Mucosa of stomach (tissue), 1 donor: ENCODE results near the gene CDKN1A.

Source experiments
- H3K27me3 ChIP-seq: one replicate; pipeline ENCODE4 v1.7.0; 2013; ENCODE audit warnings: mild to moderate bottlenecking, low read length; ENCODE audit not compliant: control insufficient read depth, insufficient read depth
- H3K36me3 ChIP-seq: one replicate; pipeline ENCODE4 v1.7.0; 2013; ENCODE audit warnings: low read length; ENCODE audit not compliant: control insufficient read depth, insufficient read depth
- H3K4me1 ChIP-seq: one replicate; pipeline ENCODE4 v1.7.0; 2013; ENCODE audit warnings: mild to moderate bottlenecking, low read length; ENCODE audit not compliant: control insufficient read depth, insufficient read depth
- H3K4me3 ChIP-seq: one replicate; pipeline ENCODE4 v1.7.0; 2013; ENCODE audit warnings: low read length
- H3K9ac ChIP-seq: one replicate; pipeline ENCODE4 v1.7.0; 2013; ENCODE audit warnings: mild to moderate bottlenecking, low read length, moderate library complexity
- H3K9me3 ChIP-seq: one replicate; pipeline ENCODE4 v1.7.0; 2013; ENCODE audit warnings: mild to moderate bottlenecking, low read length, moderate library complexity; ENCODE audit not compliant: control insufficient read depth
- donor health status: Pancreatic carcinoma.

The CDKN1A gene

DNA sequence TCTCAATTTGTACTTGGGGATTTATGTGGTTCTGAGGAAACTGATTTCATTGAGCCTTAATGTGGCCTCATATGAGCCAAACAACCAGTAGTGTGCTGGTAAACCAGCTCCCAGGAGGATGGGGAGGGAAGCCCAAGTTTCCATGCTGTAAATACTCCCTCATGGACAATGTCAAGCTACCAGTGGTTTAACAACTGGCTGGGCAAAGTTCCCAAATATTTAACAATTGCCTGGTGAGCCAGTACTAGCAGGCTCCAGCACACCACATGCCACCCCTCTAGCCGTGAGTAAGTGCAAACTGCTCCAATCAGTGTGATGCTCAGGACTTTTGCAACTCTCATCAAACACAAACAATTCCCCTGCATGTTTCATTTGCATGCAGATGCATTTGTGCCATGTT is 19.2 kb upstream of the CDKN1A start:
- Histone ChIP-seq H3K4me3 (no peak overlapping the region), H3K9ac (no peak overlapping the region), H3K36me3 (no peaks in the 10 kb centered on the region), H3K27me3 (peaks cover 4% of the 10 kb centered on the region), H3K9me3 (no peaks in the 10 kb centered on the region), H3K4me1 (peaks cover 22% of the 10 kb centered on the region)

DNA sequence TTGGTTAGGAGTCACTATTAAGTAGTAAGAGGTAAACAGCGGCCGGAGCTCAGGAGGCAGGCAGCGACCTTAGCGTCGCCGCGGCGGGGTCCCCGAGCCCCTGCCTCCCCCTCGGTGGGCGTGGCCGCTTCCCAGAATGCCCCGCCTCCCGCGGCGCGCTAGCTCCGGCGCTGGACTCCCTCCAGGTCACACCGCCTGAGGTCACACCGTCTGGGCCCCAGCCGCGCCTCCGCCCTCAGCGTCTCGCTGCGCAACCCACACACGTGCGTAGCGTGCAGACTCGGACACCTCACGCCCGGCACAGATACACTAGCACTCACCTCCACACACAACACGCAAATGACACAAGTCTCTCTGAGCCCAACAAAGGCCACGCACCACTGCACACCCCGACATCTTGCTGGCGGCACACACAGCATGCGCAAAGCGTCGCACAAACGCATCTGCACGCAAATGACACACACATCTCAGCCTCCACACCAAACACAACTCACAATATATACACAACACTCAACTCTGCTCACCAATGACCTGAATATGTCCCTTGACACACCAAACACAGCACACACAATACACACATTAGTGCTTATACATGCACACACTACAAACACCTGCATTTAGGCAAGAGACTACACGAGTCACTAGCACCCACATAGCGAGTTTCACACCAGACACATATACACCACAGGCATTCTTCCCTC is 17.6 kb upstream of the CDKN1A start:
- no peak overlapping the region for H3K9ac ChIP-seq
- peaks cover 22% of the 10 kb centered on the region for H3K4me1 ChIP-seq
- H3K27me3 ChIP-seq, result peaks cover 4% of the 10 kb centered on the region
- no peak overlapping the region for H3K4me3 ChIP-seq
- H3K9me3 ChIP-seq, result no peaks in the 10 kb centered on the region
- no peaks in the 10 kb centered on the region for H3K36me3 ChIP-seq

DNA sequence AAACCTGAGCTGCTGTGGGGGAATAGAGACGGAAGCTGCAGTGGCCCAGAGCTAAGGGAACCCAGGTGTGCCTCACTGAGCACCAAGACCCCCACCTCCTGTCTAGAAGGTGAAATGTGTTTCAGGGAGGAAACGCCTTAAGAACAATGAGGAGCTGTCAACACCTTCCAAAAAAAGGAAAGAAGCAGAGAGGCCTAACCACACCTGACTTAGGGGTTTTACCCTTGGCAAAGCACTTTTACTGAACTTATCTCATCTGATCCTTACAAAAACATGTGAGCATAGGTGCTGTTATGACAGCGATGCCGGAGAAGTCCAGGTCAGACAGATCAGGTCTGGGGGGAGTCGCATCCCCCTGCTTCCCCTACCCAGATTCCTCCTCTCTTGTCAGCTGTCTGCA is 16.1 kb upstream of the CDKN1A start:
- no peak overlapping the region for H3K4me3 ChIP-seq
- no peaks in the 10 kb centered on the region for H3K36me3 ChIP-seq
- H3K4me1 ChIP-seq, result peaks cover 22% of the 10 kb centered on the region
- peaks cover 4% of the 10 kb centered on the region for H3K27me3 ChIP-seq
- H3K9me3 ChIP-seq, result no peaks in the 10 kb centered on the region
- H3K9ac ChIP-seq, result no peak overlapping the region

GRCh38 chr6:36662827-36663256 is 15.7 kb upstream of the CDKN1A start:
- peaks cover 22% of the 10 kb centered on the region for H3K4me1 ChIP-seq
- peaks cover 4% of the 10 kb centered on the region for H3K27me3 ChIP-seq
- H3K36me3 ChIP-seq, result no peaks in the 10 kb centered on the region
- no peaks in the 10 kb centered on the region for H3K9me3 ChIP-seq
- H3K9ac ChIP-seq, result no peak overlapping the region
- H3K4me3 ChIP-seq, result no peak overlapping the region

DNA sequence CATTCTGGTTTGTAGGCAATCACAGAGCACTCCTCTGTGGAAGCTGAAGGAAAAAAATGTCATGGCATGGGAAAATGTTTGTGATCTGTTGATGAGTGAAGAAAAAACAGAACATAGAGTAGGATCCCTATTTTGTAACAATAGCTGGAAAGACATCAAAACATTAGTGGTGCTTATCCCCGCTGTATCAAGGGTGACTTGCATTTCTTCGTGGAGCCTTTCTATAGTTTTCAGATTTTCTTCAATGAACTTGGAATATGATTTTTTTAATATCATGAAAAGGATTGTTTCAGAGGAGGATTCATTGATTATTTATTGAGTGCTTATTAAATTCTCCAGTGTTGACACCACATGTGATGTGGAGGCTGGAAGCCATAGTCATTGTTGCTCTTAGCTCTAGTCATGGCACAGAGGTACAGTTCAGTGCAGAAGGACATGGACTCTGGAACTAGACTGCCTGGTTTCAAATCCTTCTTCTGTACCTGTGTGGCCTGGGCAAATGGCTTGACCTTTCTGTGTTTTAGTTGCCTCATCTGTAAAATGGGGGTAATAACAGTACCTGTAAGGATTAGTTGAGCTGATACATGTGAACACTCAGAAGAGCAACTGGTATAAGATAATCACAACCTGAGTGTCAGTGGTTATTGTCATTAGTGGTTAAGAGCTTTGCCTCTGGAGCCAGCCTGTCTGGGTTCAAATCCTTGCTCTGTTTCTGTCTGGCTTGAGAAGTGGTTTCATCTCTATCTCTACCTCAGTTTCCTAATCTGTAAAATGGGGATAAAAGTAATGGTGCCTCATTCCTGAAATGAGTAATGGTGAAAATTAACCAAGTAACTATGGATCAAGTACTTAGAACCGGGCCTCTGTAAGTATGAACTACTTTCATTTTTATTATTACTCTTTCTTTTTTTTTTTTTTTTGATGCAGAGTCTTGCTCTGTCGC is 14.7 kb upstream of the CDKN1A start:
- H3K27me3 ChIP-seq, result peaks cover 4% of the 10 kb centered on the region
- no peaks in the 10 kb centered on the region for H3K9me3 ChIP-seq
- no peak overlapping the region for H3K4me3 ChIP-seq
- peaks cover 22% of the 10 kb centered on the region for H3K4me1 ChIP-seq
- H3K9ac ChIP-seq, result no peak overlapping the region
- H3K36me3 ChIP-seq, result no peaks in the 10 kb centered on the region

- H3K4me3 ChIP-seq, result no peak overlapping the region
- H3K9ac ChIP-seq, result no peak overlapping the region
- no peaks in the 10 kb centered on the region for H3K9me3 ChIP-seq
- no peaks in the 10 kb centered on the region for H3K36me3 ChIP-seq
- H3K27me3 ChIP-seq, result peaks cover 1% of the 10 kb centered on the region
- peaks cover 22% of the 10 kb centered on the region for H3K4me1 ChIP-seq
Measured at GRCh38 chr6:36665180-36665579, 13.3 kb upstream of the CDKN1A start.

DNA sequence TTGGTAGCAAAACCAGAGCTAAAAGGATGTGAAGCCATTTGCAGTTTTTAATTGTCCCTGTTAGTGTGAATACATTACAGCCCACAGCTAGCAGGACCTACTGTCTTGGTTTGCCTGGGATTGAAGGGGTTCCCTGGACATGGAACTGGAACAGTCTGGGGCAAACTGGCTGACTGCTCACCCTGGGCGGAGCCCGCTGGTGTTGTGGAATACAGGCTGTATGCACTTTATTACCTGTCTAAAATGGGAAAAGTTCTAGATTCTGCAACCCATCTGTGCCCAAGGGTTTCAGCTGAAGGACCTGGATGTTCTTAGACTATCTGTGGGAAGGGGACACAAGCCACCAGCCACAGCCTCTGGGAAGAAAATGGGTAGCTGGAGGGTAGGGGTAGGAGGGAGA is 12.2 kb upstream of the CDKN1A start:
- H3K9ac ChIP-seq, result no peak overlapping the region
- H3K27me3 ChIP-seq, result no peaks in the 10 kb centered on the region

GRCh38 chr6:36666826-36667591 is 11.5 kb upstream of the CDKN1A start:
- Histone ChIP-seq H3K9ac (no peak overlapping the region), H3K4me1 (peaks cover 12% of the 10 kb centered on the region), H3K27me3 (no peaks in the 10 kb centered on the region), H3K9me3 (no peaks in the 10 kb centered on the region), H3K36me3 (no peaks in the 10 kb centered on the region), H3K4me3 (no peak overlapping the region)

More for the DNA sequence above, 12.2 kb upstream of the CDKN1A start:
- peaks cover 14% of the 10 kb centered on the region for H3K4me1 ChIP-seq
- no peak overlapping the region for H3K4me3 ChIP-seq
- H3K36me3 ChIP-seq, result no peaks in the 10 kb centered on the region
- H3K9me3 ChIP-seq, result no peaks in the 10 kb centered on the region

DNA sequence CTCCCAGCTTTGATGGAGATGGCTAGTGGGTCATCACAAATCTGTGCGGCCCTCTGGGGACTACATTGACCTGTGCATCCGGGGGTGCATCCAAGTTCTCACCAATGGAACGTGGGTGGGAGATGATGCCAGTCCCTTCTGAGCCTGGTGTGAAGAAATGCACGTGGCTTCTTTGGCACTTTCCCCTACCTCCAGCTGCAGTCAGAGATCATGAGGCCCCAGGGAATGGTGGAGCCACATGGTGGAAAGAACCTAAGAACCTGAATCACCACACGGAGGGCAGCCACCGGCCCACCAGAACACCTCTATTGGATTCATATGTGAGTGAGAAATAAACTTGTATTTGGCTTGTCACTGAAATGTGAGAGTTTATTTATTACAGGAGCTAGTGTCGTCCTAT is 9.9 kb upstream of the CDKN1A start:
- Histone ChIP-seq H3K4me3 (no peak overlapping the region), H3K4me1 (no peaks in the 10 kb centered on the region), H3K9ac (no peak overlapping the region), H3K36me3 (no peaks in the 10 kb centered on the region), H3K27me3 (no peaks in the 10 kb centered on the region), H3K9me3 (no peaks in the 10 kb centered on the region)

- Histone ChIP-seq H3K9ac (no peak overlapping the region), H3K4me3 (no peak overlapping the region), H3K4me1 (no peaks in the 10 kb centered on the region), H3K27me3 (no peaks in the 10 kb centered on the region), H3K9me3 (no peaks in the 10 kb centered on the region), H3K36me3 (no peaks in the 10 kb centered on the region)
Measured at GRCh38 chr6:36669002-36669401, 9.5 kb upstream of the CDKN1A start.

GRCh38 chr6:36670271-36670670 is 8.2 kb upstream of the CDKN1A start:
- Histone ChIP-seq H3K9ac (no peak overlapping the region), H3K9me3 (no peaks in the 10 kb centered on the region), H3K36me3 (no peaks in the 10 kb centered on the region), H3K4me3 (no peak overlapping the region), H3K27me3 (no peaks in the 10 kb centered on the region), H3K4me1 (no peaks in the 10 kb centered on the region)
